ENCODE measurements around the gene MRPS7. TPM values are rescaled to one million over a fixed set of nuclear protein-coding genes. Genes with fewer than 3 reads are reported as not detected.
"Not testable (repeated sequence)": the region's sequence is repeated elsewhere in the genome, so short reads cannot be mapped to it uniquely, and the experiment has no call there.

The MRPS7 gene
- total RNA-seq, 1 donor from 2014 or later: 55.0 TPM

DNA sequence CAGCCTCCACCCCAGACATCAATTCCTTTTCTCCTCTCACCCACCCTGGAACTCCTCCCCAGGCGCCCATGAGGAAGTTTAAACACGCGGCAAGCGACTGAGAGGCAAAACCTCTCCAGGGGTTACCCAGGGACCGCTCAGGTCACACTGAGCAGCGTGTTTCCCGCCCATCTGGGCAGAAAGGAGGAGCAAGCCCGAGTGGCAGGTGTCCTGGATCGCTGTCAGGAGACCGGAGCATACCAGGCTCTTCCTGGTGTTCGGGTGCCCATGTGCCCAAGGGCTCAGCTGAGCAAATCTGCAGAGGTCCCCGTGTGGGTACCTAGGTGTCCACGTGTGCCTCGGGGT, 27.1 kb downstream of the MRPS7 start:
- Histone ChIP-seq H3K79me2 (ENCODE audit: insufficient read depth, low read length) (peaks cover 3% of the 10 kb centered on the region), H3K36me3 (ENCODE audit: insufficient read depth, low read length) (no peaks in the 10 kb centered on the region), H3K27ac (ENCODE audit: low read depth, low read length) (peak overlapping the region; percentile 41), H3K4me1 (ENCODE audit: insufficient read depth, low read length) (peaks cover 5% of the 10 kb centered on the region), H4K20me1 (ENCODE audit: insufficient read depth, low read length) (no peaks in the 10 kb centered on the region), H3K9me3 (ENCODE audit: insufficient read depth, low read depth, low read length) (no peaks in the 10 kb centered on the region), H3K4me3 (ENCODE audit: insufficient read depth, low read depth, low read length) (peak overlapping the region; percentile 81), H2AFZ (ENCODE audit: low read depth, low read length) (peak overlapping the region; percentile 93), H3K4me2 (ENCODE audit: low read length) (peak overlapping the region; percentile 98), H3K27me3 (ENCODE audit: insufficient read depth, low read length) (no peaks in the 10 kb centered on the region), H3K9ac (ENCODE audit: low read length) (peak overlapping the region; percentile 82)
- H3K27me3 Mint-ChIP-seq (ENCODE audit: low read depth, unreplicated experiment): no peaks in the 10 kb centered on the region
- H3K9me3 Mint-ChIP-seq (ENCODE audit: unreplicated experiment): no peaks in the 10 kb centered on the region
- H3K36me3 Mint-ChIP-seq (ENCODE audit: low read depth, unreplicated experiment): no peaks in the 10 kb centered on the region
- TF ChIP-seq, protein P1, sequence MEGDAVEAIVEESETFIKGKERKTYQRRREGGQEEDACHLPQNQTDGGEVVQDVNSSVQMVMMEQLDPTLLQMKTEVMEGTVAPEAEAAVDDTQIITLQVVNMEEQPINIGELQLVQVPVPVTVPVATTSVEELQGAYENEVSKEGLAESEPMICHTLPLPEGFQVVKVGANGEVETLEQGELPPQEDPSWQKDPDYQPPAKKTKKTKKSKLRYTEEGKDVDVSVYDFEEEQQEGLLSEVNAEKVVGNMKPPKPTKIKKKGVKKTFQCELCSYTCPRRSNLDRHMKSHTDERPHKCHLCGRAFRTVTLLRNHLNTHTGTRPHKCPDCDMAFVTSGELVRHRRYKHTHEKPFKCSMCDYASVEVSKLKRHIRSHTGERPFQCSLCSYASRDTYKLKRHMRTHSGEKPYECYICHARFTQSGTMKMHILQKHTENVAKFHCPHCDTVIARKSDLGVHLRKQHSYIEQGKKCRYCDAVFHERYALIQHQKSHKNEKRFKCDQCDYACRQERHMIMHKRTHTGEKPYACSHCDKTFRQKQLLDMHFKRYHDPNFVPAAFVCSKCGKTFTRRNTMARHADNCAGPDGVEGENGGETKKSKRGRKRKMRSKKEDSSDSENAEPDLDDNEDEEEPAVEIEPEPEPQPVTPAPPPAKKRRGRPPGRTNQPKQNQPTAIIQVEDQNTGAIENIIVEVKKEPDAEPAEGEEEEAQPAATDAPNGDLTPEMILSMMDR (IDR thresholded peaks at IDR 0.05; ENCODE audit: insufficient read depth, low read depth, low read length): no peak
- no peak for TF ChIP-seq EZH2 (IDR thresholded peaks at IDR 0.05; ENCODE audit: insufficient read depth, low read length)
- peak overlapping the region; percentile 98 for H3K4me3 Mint-ChIP-seq (ENCODE audit: unreplicated experiment)
- no peak for FAIRE-seq
- no peak for DNase-seq (ENCODE audit: low read depth)
- H3K27ac Mint-ChIP-seq (ENCODE audit: unreplicated experiment): no peak overlapping the region
- peaks cover 4% of the 10 kb centered on the region for H3K4me1 Mint-ChIP-seq (ENCODE audit: low read depth, unreplicated experiment)

DNA sequence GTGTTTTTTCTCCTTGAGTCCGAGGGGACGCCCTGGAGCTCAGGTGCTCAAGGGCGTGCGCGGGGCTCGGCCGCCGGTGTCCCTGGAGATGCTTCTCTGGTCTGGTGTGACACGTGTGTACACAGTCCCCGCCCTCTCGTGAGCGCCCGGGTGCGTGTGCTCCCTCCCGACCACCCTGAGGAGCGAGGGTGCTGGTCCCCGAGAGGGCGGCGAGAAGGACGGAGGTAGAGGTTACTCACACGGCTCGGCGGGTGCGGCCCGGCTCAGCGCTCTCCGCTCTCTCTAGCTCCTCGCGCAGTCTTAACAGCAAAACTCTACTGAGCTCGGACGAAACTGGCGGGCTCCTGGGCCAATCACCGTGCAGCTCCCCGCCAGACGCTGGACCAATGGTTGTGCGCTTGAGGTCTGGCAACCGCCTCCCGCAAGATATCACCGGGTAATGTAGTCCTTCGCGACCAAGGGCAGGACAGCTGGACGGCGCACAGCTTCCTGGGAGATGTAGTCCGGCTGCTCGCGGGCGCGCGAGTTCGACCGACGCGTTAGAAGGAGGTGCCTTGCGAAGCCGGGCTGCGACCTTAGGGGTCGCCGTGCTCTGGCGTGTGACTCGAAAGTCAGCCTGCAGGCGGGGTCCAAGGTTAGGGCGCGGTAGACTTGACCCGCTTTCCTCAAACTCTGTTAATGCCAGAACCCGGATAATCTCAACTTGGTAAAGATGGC, 27.6 kb downstream of the MRPS7 start, which contains the start of gene SLC25A19:
TSS of gene SLC25A19 (minus strand) at position 319 of the 717 bp plus-strand sequence. CDS start 2,669 bp downstream, outside the sequence.
- Histone ChIP-seq H3K27ac (ENCODE audit: low read depth, low read length) (peak within 1 kb of the TSS; percentile 82), H3K4me1 (ENCODE audit: insufficient read depth, low read length) (peaks cover 5% of the 10 kb centered on the region), H3K27me3 (ENCODE audit: insufficient read depth, low read length) (no peaks in the 10 kb centered on the region), H3K4me3 (ENCODE audit: insufficient read depth, low read depth, low read length) (peak within 1 kb of the TSS; percentile 81), H3K9ac (ENCODE audit: low read length) (peak within 1 kb of the TSS; percentile 82), H3K9me3 (ENCODE audit: insufficient read depth, low read depth, low read length) (no peaks in the 10 kb centered on the region), H2AFZ (ENCODE audit: low read depth, low read length) (peak within 1 kb of the TSS; percentile 93), H4K20me1 (ENCODE audit: insufficient read depth, low read length) (no peaks in the 10 kb centered on the region), H3K36me3 (ENCODE audit: insufficient read depth, low read length) (no peaks in the 10 kb centered on the region), H3K4me2 (ENCODE audit: low read length) (peak within 1 kb of the TSS; percentile 98), H3K79me2 (ENCODE audit: insufficient read depth, low read length) (peaks cover 3% of the 10 kb centered on the region)
- FAIRE-seq (no peak), DNase-seq (ENCODE audit: low read depth) (peak; percentile 98)
- peaks cover 4% of the 10 kb centered on the region for H3K4me1 Mint-ChIP-seq (ENCODE audit: low read depth, unreplicated experiment)
- H3K27me3 Mint-ChIP-seq (ENCODE audit: low read depth, unreplicated experiment): no peaks in the 10 kb centered on the region
- H3K36me3 Mint-ChIP-seq (ENCODE audit: low read depth, unreplicated experiment): peaks cover 2% of the 10 kb centered on the region
- TF ChIP-seq EZH2 (IDR thresholded peaks at IDR 0.05; ENCODE audit: insufficient read depth, low read length): no peak
- TF ChIP-seq, protein P1 (IDR thresholded peaks at IDR 0.05; ENCODE audit: insufficient read depth, low read depth, low read length): no peak
- peak within 1 kb of the TSS; percentile 98 for H3K4me3 Mint-ChIP-seq (ENCODE audit: unreplicated experiment)
- H3K9me3 Mint-ChIP-seq (ENCODE audit: unreplicated experiment): no peaks in the 10 kb centered on the region
- H3K27ac Mint-ChIP-seq (ENCODE audit: unreplicated experiment): peak within 1 kb of the TSS; percentile 98

GRCh38 chr17:75289832-75290337, 28.2 kb downstream of the MRPS7 start:
- Mint-ChIP-seq H3K36me3 (ENCODE audit: low read depth, unreplicated experiment) (peaks cover 3% of the 10 kb centered on the region), H3K4me1 (ENCODE audit: low read depth, unreplicated experiment) (peaks cover 4% of the 10 kb centered on the region), H3K27me3 (ENCODE audit: low read depth, unreplicated experiment) (no peaks in the 10 kb centered on the region), H3K9me3 (ENCODE audit: unreplicated experiment) (no peaks in the 10 kb centered on the region), H3K4me3 (ENCODE audit: unreplicated experiment) (peak overlapping the region; percentile 98), H3K27ac (ENCODE audit: unreplicated experiment) (peak overlapping the region; percentile 98)
- peak overlapping the region; percentile 98 for H3K4me2 ChIP-seq (ENCODE audit: low read length)
- TF ChIP-seq, protein P1 (IDR thresholded peaks at IDR 0.05; ENCODE audit: insufficient read depth, low read depth, low read length): no peak
- TF ChIP-seq EZH2 (IDR thresholded peaks at IDR 0.05; ENCODE audit: insufficient read depth, low read length): no peak
- H3K4me3 ChIP-seq (ENCODE audit: insufficient read depth, low read depth, low read length): peak overlapping the region; percentile 81
- H3K9me3 ChIP-seq (ENCODE audit: insufficient read depth, low read depth, low read length): no peaks in the 10 kb centered on the region
- peak overlapping the region; percentile 82 for H3K9ac ChIP-seq (ENCODE audit: low read length)
- peak overlapping the region; percentile 82 for H3K27ac ChIP-seq (ENCODE audit: low read depth, low read length)
- H3K79me2 ChIP-seq (ENCODE audit: insufficient read depth, low read length): peaks cover 3% of the 10 kb centered on the region
- no peaks in the 10 kb centered on the region for H4K20me1 ChIP-seq (ENCODE audit: insufficient read depth, low read length)
- H2AFZ ChIP-seq (ENCODE audit: low read depth, low read length): peak overlapping the region; percentile 93
- no peak for DNase-seq (ENCODE audit: low read depth)
- no peaks in the 10 kb centered on the region for H3K27me3 ChIP-seq (ENCODE audit: insufficient read depth, low read length)
- no peaks in the 10 kb centered on the region for H3K36me3 ChIP-seq (ENCODE audit: insufficient read depth, low read length)
- no peak for FAIRE-seq
- peaks cover 5% of the 10 kb centered on the region for H3K4me1 ChIP-seq (ENCODE audit: insufficient read depth, low read length)

DNA sequence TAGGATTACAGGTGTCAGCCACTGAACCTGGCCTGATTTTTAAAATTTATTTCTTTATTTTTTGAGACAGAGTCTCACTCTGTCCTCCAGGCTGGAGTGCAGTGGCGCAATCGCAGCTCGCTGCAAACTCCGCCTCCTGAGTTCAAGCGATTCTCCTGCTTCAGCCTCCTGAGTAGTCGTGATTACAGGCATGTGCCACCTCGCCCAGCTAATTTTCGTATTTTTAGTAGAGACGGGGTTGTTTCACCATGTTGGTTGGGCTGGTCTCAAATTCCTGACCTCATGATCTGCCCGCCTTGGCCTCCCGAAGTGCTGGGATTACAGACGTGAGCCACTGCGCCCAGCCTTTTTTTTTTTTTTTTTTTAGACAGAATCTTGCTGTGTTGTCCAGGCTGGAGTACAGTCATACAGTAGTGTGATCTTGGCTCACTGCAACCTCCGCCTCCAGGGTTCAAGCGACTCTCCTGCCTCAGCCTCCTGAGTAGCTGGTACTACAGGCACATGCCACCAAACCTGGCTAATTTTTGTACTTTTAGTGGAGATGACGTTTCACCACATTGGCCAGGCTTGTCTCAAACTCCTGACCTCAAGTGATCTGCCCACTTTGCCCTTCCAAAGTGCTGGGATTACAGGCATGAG, 31.2 kb downstream of the MRPS7 start:
- not testable (repeated sequence) for FAIRE-seq; H3K4me1 Mint-ChIP-seq (ENCODE audit: low read depth, unreplicated experiment); H4K20me1 ChIP-seq (ENCODE audit: insufficient read depth, low read length); H2AFZ ChIP-seq (ENCODE audit: low read depth, low read length); H3K27me3 Mint-ChIP-seq (ENCODE audit: low read depth, unreplicated experiment); H3K27ac ChIP-seq (ENCODE audit: low read depth, low read length); H3K4me3 ChIP-seq (ENCODE audit: insufficient read depth, low read depth, low read length); H3K4me3 Mint-ChIP-seq (ENCODE audit: unreplicated experiment); H3K36me3 Mint-ChIP-seq (ENCODE audit: low read depth, unreplicated experiment); H3K9me3 Mint-ChIP-seq (ENCODE audit: unreplicated experiment); H3K9ac ChIP-seq (ENCODE audit: low read length); H3K4me2 ChIP-seq (ENCODE audit: low read length); H3K4me1 ChIP-seq (ENCODE audit: insufficient read depth, low read length); H3K79me2 ChIP-seq (ENCODE audit: insufficient read depth, low read length); H3K36me3 ChIP-seq (ENCODE audit: insufficient read depth, low read length); DNase-seq (ENCODE audit: low read depth); H3K27me3 ChIP-seq (ENCODE audit: insufficient read depth, low read length); H3K9me3 ChIP-seq (ENCODE audit: insufficient read depth, low read depth, low read length)
- H3K27ac Mint-ChIP-seq (ENCODE audit: unreplicated experiment): peak overlapping the region; percentile 26
